HCT116 (cell line): ENCODE data around the gene RAI14. TPM values are rescaled to one million over a fixed set of nuclear protein-coding genes. Genes with fewer than 3 reads are reported as not detected.

Experiments
- ATAC-seq: fragments of 200-7000 bp; cut with Tn5 transposase; 2 replicates; pipeline ENCODE4 v1.9.1; 2020; ENCODE audit warnings: mild to moderate bottlenecking, moderate library complexity
- BruUV-seq: library from RNA; stranded (reverse); fragments of 400-500 nt; replicated peaks from 2 replicates; lab custom pipeline; 2021; lab: Mats Ljungman, UMichigan
- CTCF ChIA-PET: fragments of 300-600 bp; sonication (Branson Sonifier 250); formaldehyde crosslinking; loops from one replicate; lab custom pipeline; 2021; ENCODE audit warnings: antibody characterized with exemption; lab: Charles Lee
- POLR2A ChIA-PET: fragments of 300-600, 350-600 bp; sonication (Branson Sonifier 250); formaldehyde crosslinking; loops from one replicate; lab custom pipeline; 2021; ENCODE audit warnings: antibody characterized with exemption; lab: Charles Lee
- RAD21 ChIA-PET, 2 experiments: fragments of 300-600 bp; sonication (Branson Sonifier 250); formaldehyde crosslinking; loops; one replicate each; lab custom pipeline; 2023; ENCODE audit warnings: low total read pairs in 2 of 2; ENCODE audit not compliant: uncharacterized antibody in 2 of 2, unreplicated experiment in 2 of 2, low non-redundant PET in 1 of 2; lab: Charles Lee
- DNase-seq: peaks from one replicate; pipeline ENCODE4 v3.0.0-alpha.2; 2010; ENCODE audit warnings: low read depth, low spot score
- H2AFZ ChIP-seq: fragments of 200-600 bp; shearing (Covaris generic), sonication (generic); 2 replicates; pipeline ENCODE4 v1.6.1; 2017; ENCODE audit warnings: low read depth, mixed run types, mixed read lengths, antibody characterized with exemption, low read length; ENCODE audit not compliant: poor library complexity, severe bottlenecking
- H3K27ac ChIP-seq: 2 replicates; pipeline ENCODE4 v1.5.1; 2012; ENCODE audit warnings: low read depth, low read length
- H3K27me3 ChIP-seq: fragments of 200-600 bp; sonication (generic); 2 replicates; pipeline ENCODE4 v1.6.1; 2016; ENCODE audit warnings: mixed run types, low read length, mixed read lengths; ENCODE audit not compliant: insufficient read depth
- H3K36me3 ChIP-seq, 2 experiments: fragments of 200-500 bp in 1 of 2; fragments of 200-600 bp in 1 of 2; sonication (Bioruptor generic) in 1 of 2; sonication (generic) in 1 of 2; 2 replicates each; pipeline versions ENCODE4 v1.5.1 to v1.6.1; 2014 to 2016; ENCODE audit warnings: low read length in 2 of 2, inconsistent platforms in 1 of 2, mixed read lengths in 1 of 2, mixed run types in 1 of 2; ENCODE audit not compliant: insufficient read depth in 2 of 2, control insufficient read depth in 1 of 2
- H3K4me1 ChIP-seq, 2 experiments: fragments of 200-600 bp in 1 of 2; sonication (generic) in 1 of 2; 2 replicates each; pipeline versions ENCODE4 v1.5.1 to v1.6.1; 2012 to 2017; ENCODE audit warnings: low read length in 2 of 2, inconsistent platforms in 1 of 2, mild to moderate bottlenecking in 1 of 2, mixed read lengths in 1 of 2, mixed run types in 1 of 2, moderate library complexity in 1 of 2; ENCODE audit not compliant: insufficient read depth in 2 of 2, control insufficient read depth in 1 of 2
- H3K4me2 ChIP-seq: fragments of 200-600 bp; sonication (generic); 2 replicates; pipeline ENCODE4 v1.6.1; 2017; ENCODE audit warnings: mixed run types, low read length, mixed read lengths
- H3K4me3 ChIP-seq, 2 experiments: fragments of 200-600 bp in 1 of 2; sonication (generic) in 1 of 2; replicated peaks in 1 of 2; 2 replicates each; pipeline ENCODE4 v1.5.1; 2011 to 2016; ENCODE audit warnings: low read length in 2 of 2, control low read depth in 1 of 2, low read depth in 1 of 2, mild to moderate bottlenecking in 1 of 2, mixed read lengths in 1 of 2, mixed run types in 1 of 2
- H3K79me2 ChIP-seq: fragments of 200-600 bp; sonication (generic); 2 replicates; pipeline ENCODE4 v1.6.1; 2017; ENCODE audit warnings: mild to moderate bottlenecking, mixed run types, low read length, moderate library complexity, mixed read lengths; ENCODE audit not compliant: insufficient read depth
- H3K9ac ChIP-seq: fragments of 200-600 bp; sonication (generic); 2 replicates; pipeline ENCODE4 v1.6.1; 2016; ENCODE audit warnings: low read length, mixed read lengths
- H3K9me2 ChIP-seq: fragments of 200-600 bp; sonication (generic), shearing (Covaris generic); 2 replicates; pipeline ENCODE4 v1.6.1; 2017; ENCODE audit warnings: mixed run types, mild to moderate bottlenecking, moderate library complexity; ENCODE audit not compliant: insufficient read depth
- H3K9me3 ChIP-seq, 2 experiments: fragments of 200-500 bp in 1 of 2; fragments of 200-600 bp in 1 of 2; sonication (Bioruptor generic) in 1 of 2; sonication (generic) in 1 of 2; 2 replicates each; pipeline ENCODE4 v1.6.1; 2014 to 2017; ENCODE audit warnings: low read length in 2 of 2, mixed read lengths in 2 of 2, inconsistent platforms in 1 of 2, low read depth in 1 of 2, mild to moderate bottlenecking in 1 of 2, mixed run types in 1 of 2, moderate library complexity in 1 of 2; ENCODE audit not compliant: control insufficient read depth in 1 of 2, insufficient read depth in 1 of 2
- H4K20me1 ChIP-seq: fragments of 200-600 bp; sonication (generic), shearing (Covaris generic); 2 replicates; pipeline ENCODE4 v1.6.1; 2017; ENCODE audit warnings: mixed run types, mild to moderate bottlenecking, moderate library complexity; ENCODE audit not compliant: insufficient read depth
- ATF3 ChIP-seq: IDR thresholded peaks from 2 replicates; pipeline ENCODE4 v1.6.1; 2012
- CBX3 ChIP-seq: IDR thresholded peaks from 2 replicates; pipeline ENCODE4 v1.6.1; 2012; ENCODE audit warnings: low read depth
- CEBPB ChIP-seq: IDR thresholded peaks from 2 replicates; pipeline ENCODE4 v1.6.1; 2012; ENCODE audit warnings: low read depth
- CTCF ChIP-seq, 3 experiments: fragments of 200-600 bp in 1 of 3; sonication (generic) in 1 of 3; IDR thresholded peaks in 2 of 3; conservative IDR thresholded peaks in 1 of 3; 2 replicates each; pipeline ENCODE4 v1.5.1; 2012 to 2017; ENCODE audit warnings: low read depth in 2 of 3, low read length in 2 of 3, antibody characterized with exemption in 1 of 3, borderline replicate concordance in 1 of 3, control low read depth in 1 of 3, mild to moderate bottlenecking in 1 of 3, mixed read lengths in 1 of 3, mixed run types in 1 of 3, moderate library complexity in 1 of 3; ENCODE audit not compliant: insufficient read depth in 1 of 3
- EZH2 ChIP-seq: fragments of 200-600 bp; sonication (generic); IDR thresholded peaks from 2 replicates; pipeline ENCODE4 v1.6.1; 2017; ENCODE audit warnings: antibody characterized with exemption, mixed run types
- EZH2phosphoT487 ChIP-seq: fragments of 200-600 bp; IDR thresholded peaks from 2 replicates; pipeline ENCODE4 v1.6.1; 2018; ENCODE audit warnings: antibody characterized with exemption, borderline replicate concordance
- JUND ChIP-seq: IDR thresholded peaks from 2 replicates; pipeline ENCODE4 v1.6.1; 2012
- MAX ChIP-seq: IDR thresholded peaks from 2 replicates; pipeline ENCODE4 v1.6.1; 2012
- POLR2A ChIP-seq: IDR thresholded peaks from 2 replicates; pipeline ENCODE4 v1.7.0; 2011; ENCODE audit warnings: borderline replicate concordance; ENCODE audit not compliant: insufficient read depth, insufficient read length; ENCODE audit errors: extremely low read depth
- POLR2AphosphoS5 ChIP-seq: IDR thresholded peaks from 2 replicates; pipeline ENCODE4 v1.6.1; 2011; ENCODE audit warnings: mild to moderate bottlenecking, low read depth, low read length, moderate library complexity
- RAD21 ChIP-seq: IDR thresholded peaks from 2 replicates; pipeline ENCODE4 v1.6.1; 2012; ENCODE audit warnings: low read depth, mild to moderate bottlenecking
- REST ChIP-seq: IDR thresholded peaks from 2 replicates; pipeline ENCODE4 v1.6.1; 2012; ENCODE audit warnings: low read depth
- SIN3A ChIP-seq: IDR thresholded peaks from 2 replicates; pipeline ENCODE4 v1.6.1; 2012; ENCODE audit warnings: low read depth
- SP1 ChIP-seq: IDR thresholded peaks from 2 replicates; pipeline ENCODE4 v1.6.1; 2012; ENCODE audit warnings: low read depth
- SRF ChIP-seq: IDR thresholded peaks from 2 replicates; pipeline ENCODE4 v1.6.1; 2012; ENCODE audit warnings: low read depth
- TCF7L2 ChIP-seq: IDR thresholded peaks from 2 replicates; pipeline ENCODE4 v1.7.0; 2011; ENCODE audit warnings: borderline replicate concordance, inconsistent platforms; ENCODE audit not compliant: insufficient read depth, insufficient read length; ENCODE audit errors: extremely low read depth
- YY1 ChIP-seq: IDR thresholded peaks from 2 replicates; pipeline ENCODE4 v1.6.1; 2011; ENCODE audit warnings: low read length, low read depth, moderate library complexity, mild to moderate bottlenecking; ENCODE audit not compliant: insufficient replicate concordance; ENCODE audit errors: extremely low read depth
- ZBTB33 ChIP-seq: IDR thresholded peaks from 2 replicates; pipeline ENCODE4 v1.6.1; 2011; ENCODE audit warnings: mild to moderate bottlenecking, low read length, moderate library complexity; ENCODE audit not compliant: insufficient replicate concordance; ENCODE audit errors: extremely low read depth
- ZFX ChIP-seq: fragments of 450-650 bp; IDR thresholded peaks from 2 replicates; pipeline ENCODE4 v1.6.1; 2017
- ZNF274 ChIP-seq: fragments of 200-500 bp; sonication (Bioruptor generic); IDR thresholded peaks from 2 replicates; pipeline ENCODE4 v1.6.1; 2014; ENCODE audit warnings: mild to moderate bottlenecking, low read depth, low read length, inconsistent platforms
- intact Hi-C: fragments of 100-400 bp; cut with micrococcal nuclease; formaldehyde crosslinking; loops from 2 replicates; pipeline ENCODE4 v1.10.0; 2022
- total RNA-seq: library from RNA; stranded (reverse); gene quantifications from one replicate; pipeline ENCODE4 v1.2.1, GENCODE V29; 2021; ENCODE audit not compliant: unreplicated experiment

The RAI14 gene
- total RNA-seq, 1 experiment from 2014 or later = 47.9 TPM

- H2AFZ ChIP-seq = no peak overlapping the region
- peaks cover 0 to 2% of the 10 kb centered on the region in 2 experiments; a peak in 2 of 4 replicates for H3K36me3 ChIP-seq
- H3K9me2 ChIP-seq = no peaks in the 10 kb centered on the region
- ChIA-PET POLR2A (no interaction called here), CTCF (no interaction called here), RAD21 (no interaction called here)
- H3K9ac ChIP-seq = no peak overlapping the region
- no peaks in the 10 kb centered on the region for H3K79me2 ChIP-seq
- no peak overlapping the region for H3K4me2 ChIP-seq
- H3K4me3 ChIP-seq = no peak overlapping the region
- H3K9me3 ChIP-seq = no peaks in the 10 kb centered on the region
- H4K20me1 ChIP-seq = no peaks in the 10 kb centered on the region
- BruUV-seq = no TSS peak
- H3K27ac ChIP-seq = no peak overlapping the region
- ATAC-seq (no peak), DNase-seq (no peak)
- intact Hi-C loops = no loop called here
- peaks cover 4 to 15% of the 10 kb centered on the region in 2 experiments; a peak in 3 of 4 replicates for H3K4me1 ChIP-seq
- H3K27me3 ChIP-seq = no peaks in the 10 kb centered on the region
- TF ChIP-seq SIN3A (no peak), RAD21 (no peak), REST (no peak), EZH2phosphoT487 (no peak), CBX3 (no peak), JUND (no peak), EZH2 (no peak), TCF7L2 (no peak), SRF (no peak), POLR2AphosphoS5 (no peak), SP1 (no peak), CTCF (IDR thresholded peaks at IDR 0.05 in 2 of 3, conservative IDR thresholded peaks at IDR 0.05 in 1 of 3; ENCODE audit: borderline replicate concordance in 1 of 3, insufficient read depth in 1 of 3, low read depth in 2 of 3, low read length in 2 of 3) (no peak), ZNF274 (no peak), YY1 (no peak), MAX (no peak), ZBTB33 (no peak), POLR2A (no peak), CEBPB (no peak), ATF3 (no peak), ZFX (no peak)
These were observed 179.5 kb downstream of the RAI14 start for GRCh38 chr5:34835664-34836063.
